Stimulated activated CD8-positive, alpha-beta memory T cell treated with anti-CD3 and anti-CD28 coated beads, Interleukin-7, amount 100 ng/mL, for 48 hours (primary cell): ENCODE measurements around the gene AKR1E2.
"Not testable (repeated sequence)": the region's sequence is repeated elsewhere in the genome, so short reads cannot be mapped to it uniquely, and the experiment has no call there.

Experiments
- DNase-seq, 2 donors: peaks; one replicate each; pipeline ENCODE4 v3.0.0-alpha.2; 2020; ENCODE audit warnings: low read depth in 1 of 2; ENCODE audit errors: extremely low read depth in 1 of 2

The AKR1E2 gene

DNA sequence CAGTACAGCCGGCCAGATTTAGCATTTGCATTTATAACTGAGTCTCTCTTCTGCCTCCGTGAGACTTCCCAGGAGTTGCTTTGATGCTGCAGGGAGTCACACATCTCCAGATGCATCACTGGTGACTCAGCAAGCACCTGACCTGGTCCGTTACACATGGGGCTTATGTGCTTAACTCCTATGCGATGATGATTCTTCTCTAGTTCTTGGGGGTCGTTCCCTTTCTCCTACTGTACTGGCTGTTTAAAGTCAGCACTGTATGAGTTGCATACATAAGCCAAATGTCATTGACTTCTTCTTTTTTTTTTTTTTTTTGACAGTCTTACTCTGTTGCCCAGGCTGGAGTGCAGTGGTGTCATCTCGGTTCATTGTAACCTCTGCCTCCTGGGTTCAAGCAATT, 13.0 kb upstream of the AKR1E2 start:
- DNase-seq = no peak

DNA sequence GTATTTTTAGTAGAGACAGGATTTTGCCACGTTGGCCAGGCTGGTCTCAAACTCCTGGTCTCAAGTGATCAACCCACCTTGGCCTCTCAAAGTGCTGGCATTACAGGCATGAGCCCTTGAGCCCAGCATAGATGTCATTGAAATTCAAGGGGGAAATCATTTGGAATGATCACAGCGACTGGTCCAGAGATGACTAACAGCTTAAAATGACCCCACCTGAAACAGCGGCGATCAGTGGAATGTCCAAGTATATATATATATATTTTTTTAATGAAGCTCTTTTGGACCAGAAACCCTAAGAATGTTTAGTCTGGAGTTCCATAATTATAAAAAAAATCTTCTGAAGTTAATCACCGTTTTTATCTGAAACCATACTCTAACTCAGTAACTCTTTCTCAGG, 12.5 kb upstream of the AKR1E2 start:
- no peak for DNase-seq

DNA sequence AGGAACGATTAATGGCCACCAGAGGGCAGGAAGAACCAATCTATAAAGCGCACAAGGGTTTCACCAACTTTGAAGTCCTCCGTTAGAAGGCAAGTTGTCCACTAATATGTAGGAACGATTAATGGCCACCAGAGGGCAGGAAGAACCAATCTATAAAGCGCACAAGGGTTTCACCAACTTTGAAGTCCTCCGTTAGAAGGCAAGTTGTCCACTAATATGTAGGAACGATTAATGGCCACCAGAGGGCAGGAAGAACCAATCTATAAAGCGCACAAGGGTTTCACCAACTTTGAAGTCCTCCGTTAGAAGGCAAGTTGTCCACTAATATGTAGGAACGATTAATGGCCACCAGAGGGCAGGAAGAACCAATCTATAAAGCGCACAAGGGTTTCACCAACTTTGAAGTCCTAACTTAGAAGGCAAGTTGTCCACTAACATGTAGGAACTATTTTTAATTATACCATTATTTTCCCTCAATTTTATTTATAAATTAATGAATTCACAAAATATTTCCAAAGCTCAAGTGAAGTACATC, 10.3 kb upstream of the AKR1E2 start:
- DNase-seq = not testable (repeated sequence)

DNA sequence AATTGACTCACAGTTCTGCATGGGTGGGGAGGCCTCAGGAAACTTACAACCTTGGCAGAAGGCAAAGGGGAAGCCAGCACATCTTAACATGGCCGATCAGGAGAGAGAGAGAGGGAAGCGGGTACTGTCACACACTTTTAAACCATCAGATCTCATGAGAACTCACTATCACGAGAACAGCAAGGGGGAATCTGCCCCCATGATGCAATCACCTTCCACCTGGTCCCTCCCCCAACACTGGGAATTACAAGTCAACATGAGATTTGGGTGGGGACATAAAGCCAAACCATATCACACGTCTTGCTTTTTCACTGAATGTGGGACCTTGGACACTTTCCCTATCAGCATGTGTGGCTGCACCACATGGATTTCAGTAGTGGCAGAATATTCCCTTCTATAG, 9.0 kb upstream of the AKR1E2 start:
- no peak for DNase-seq

DNA sequence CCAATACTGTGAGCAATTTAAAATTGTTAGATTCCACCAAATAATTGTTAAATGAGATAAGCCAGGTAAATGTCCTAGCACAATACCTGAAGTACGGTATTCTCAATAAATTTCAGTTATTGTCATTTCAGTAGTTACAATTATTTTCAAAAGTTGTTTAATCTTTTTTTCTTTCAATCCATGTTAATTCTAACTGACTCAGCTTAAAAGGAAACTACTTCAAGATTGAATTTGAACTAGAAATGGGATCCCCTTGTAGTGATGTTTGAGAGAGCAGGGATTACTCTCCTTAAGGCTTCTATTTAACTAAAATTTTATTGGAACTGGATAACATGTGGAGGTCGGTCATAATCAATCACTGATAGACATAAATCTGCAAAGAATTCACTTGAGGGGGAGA, 6.9 kb upstream of the AKR1E2 start:
- no peak for DNase-seq

DNA sequence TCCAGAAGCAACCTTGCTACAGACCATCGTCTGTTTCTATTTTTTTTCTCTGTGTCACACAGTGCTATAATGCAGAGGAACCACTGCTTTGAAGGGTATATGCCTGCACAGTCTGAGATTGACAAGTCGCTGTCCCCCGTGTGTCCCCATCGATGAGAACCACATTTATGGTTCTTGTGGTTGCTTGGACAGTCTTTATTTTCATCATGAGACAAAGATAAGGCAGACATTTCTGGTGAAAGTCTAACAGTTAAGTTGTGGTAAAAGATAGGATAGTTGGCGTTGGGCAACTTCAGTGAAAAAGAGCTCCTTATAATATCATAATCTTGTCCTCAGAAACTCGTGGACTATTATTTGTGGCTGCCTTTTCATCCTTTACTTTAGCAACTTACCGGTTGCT, 6.3 kb upstream of the AKR1E2 start:
- no peak for DNase-seq

DNA sequence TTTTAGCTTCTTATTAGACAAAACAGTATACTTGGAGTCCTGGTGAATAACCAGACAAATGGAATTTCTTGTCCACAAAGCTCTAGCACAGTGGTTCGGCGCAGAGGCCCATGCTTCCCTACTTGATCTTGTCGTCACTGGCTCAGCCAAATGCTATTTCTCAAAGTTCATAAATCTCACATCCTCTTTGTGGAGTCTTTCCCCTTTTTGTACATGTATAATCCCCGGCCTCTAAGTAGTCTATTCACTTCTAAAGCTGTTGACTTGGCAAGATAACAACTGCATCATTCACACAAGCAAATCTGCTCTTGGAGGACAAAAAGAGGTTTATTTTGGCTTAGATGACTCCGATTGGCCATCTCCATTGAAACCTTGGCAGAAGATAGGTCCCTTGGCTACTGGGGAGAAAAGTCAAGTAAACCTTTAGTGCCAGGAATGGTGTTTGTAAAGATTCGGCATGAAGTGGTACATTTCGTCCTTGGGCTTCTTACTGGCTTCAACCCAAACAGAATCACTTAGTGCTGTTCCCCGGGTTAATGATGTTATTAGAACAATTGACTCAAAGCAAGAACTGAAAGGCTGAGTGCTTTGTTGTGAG, 5.1 kb upstream of the AKR1E2 start:
- DNase-seq = no peak

DNA sequence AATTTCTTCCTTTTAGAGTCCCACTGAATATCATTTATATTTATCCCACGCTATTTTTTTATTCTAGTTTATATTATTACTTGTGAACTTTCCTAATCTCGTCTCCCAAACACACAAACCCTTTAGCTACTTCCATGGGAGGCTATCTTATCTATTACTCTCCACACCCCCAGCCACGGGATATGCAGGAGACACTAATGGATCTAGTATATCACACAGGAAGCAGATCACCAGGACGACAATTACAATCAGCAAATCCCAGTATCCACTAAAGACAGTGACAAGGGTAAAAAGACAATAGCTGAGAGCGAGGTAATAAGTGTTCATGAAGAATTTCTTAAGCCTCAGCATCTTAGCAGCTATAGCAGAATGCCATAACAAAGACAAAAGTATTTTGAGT, 3.8 kb upstream of the AKR1E2 start:
- DNase-seq = no peak

DNA sequence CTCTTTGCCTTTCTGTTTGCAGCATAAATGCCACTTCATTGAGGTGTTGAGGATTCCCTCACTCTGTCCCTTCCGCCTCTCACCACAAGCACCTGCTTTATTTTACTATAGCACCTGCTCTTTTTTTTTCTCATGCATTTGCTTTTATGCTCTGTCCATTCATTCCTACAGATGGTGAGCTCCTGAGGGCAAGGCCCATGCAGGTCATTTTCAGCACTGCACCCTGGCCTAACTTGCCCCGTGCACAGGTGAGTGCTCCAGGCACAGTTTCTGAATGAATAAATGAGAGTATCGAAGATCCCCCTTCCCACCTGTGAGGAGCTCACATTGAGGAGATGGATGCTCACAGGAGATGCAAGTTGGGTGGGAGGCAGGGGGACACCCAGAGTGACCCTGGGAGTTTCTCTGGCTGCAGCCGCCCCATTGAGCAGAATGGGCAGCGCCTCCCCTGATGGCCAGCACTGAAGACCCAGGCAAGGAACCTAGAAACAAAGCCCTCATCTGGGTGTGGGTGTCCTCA, 1.2 kb upstream of the AKR1E2 start:
- no peak for DNase-seq

DNA sequence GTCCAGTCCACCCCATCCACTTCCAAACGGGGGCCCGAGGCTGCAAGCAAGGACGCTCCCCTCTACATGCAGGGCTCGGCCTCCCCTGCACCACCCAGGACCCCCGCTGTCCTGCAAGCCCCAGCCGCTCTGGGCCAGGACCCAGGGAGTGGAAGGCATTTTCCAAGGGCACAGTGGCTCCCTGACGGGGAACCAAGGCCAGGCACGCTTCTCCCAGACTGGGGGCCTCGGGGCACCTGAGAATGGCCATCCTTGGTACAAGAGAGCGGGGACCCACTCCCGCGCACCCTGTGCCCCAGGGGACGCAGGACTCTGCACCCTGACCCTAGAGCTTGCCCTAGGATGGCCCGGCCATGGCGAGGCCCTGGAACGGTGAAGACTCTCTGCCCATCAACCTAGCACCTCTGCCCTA, 545 bp upstream of the AKR1E2 start:
- DNase-seq = no peak

DNA sequence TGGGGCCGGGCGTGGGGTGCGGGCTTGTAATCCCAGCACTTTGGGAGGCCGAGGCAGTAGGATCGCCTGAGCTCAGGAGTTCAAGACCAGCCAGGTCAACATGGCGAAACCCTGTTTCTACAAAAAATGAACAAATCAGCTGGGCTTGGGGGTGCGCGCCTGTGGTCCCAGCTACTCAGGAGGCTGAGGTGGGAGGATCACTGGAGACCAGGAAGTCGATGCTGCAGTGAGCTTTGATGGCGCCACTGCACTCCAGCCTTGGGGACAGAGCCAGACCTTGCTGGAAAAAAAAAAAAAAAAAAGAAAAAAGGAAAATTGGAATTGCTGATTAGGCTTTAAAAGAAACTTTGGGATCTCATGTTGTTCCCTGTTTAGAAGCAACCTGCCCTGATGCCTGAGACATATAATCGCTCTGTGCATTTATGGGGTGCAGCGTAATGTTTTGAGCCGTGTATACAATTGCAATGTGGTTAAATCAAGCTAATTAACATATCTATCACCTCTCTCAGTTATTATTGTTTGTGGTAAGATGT, 851 bp downstream of the AKR1E2 start:
- no peak for DNase-seq

DNA sequence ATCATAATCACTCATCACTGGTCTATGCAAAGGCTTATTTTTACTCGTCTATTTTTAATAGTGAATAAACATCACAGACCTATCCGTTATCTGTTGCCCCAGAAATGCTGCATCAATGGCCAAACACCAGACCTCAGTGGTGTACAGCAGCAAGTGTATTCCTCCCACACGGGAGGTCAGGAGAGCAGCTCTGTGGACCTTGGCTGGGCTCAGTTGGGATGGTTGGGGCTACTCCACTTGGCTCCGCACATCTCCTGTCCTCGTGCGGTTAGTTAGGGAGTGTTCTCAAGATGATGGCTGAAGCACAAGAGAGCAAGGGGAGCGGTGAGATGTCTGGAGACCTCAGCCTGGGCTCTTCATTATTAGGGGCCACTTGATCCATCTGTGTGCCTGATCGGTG, 2.0 kb downstream of the AKR1E2 start:
- DNase-seq = no peak

DNA sequence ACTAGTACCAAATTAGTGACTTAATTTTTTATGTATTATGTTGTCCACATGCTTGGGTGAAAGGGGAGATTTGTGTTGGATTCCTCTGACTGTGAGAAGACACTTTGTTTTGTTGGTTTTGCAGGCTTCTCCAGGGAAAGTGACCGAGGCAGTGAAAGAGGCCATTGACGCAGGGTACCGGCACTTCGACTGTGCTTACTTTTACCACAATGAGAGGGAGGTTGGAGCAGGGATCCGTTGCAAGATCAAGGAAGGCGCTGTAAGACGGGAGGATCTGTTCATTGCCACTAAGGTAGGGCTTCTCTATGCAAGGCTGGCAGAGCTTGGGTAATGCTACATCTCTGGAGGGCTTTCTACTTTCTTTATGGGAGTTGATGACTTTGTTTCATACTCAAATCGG, 4.5 kb downstream of the AKR1E2 start:
- no peak for DNase-seq

DNA sequence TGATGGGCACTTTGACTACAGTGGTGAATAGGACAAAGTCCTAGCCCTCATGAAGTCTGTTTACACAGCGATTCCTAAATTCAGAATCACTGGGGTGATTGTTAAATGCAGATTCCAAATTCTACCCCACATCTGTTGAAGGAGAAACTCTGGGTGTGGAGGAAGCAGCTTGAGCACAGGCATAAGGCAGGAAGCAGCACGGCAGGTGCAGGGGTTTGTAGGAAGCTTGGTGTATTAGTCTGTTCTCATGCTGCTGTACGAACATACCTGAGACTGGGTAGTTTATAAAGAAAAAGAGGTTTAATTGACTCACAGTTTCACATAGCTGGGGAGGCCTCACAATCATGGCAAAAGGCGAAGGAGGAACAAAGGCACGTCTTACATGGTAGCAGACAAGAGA, 5.1 kb downstream of the AKR1E2 start:
- no peak for DNase-seq

DNA sequence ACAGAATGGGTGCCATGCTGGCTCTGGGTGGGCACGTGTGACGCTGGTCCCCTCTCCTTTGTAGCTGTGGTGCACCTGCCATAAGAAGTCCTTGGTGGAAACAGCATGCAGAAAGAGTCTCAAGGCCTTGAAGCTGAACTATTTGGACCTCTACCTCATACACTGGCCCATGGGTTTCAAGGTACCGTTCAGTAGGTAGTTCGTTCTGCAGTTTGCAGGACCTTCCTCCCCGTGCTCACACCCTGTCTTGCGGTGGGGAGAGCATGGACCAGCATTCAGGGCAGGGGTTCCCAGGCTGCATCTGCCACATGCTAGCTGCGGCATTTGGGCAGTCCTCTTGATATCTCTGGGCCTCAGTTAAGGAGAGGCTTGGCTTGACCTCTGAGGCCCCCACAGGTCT, 7.3 kb downstream of the AKR1E2 start:
- no peak for DNase-seq

DNA sequence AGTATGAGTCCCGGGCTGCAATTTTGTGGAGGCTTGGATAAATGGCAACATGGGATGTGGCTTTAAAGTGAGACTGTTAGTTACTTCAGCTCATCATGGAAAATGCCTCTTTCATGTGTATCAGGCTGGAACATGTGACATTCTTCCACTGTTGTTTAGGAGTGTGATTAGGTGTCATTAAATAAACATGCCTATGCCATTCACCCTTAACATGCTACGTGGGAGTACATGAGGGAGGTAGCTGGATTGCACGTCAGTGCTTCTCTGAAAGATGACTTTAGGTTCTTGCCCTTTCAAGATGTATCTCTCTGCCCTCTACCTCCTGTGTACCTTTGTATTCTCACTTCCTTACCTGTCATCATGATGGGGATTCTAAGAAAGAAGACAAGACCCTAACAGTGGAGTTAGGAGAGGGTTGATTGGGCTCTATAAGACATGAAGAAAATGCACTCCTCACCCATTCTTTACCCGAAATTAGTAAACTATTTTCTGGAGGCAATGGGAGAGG, 8.9 kb downstream of the AKR1E2 start:
- no peak for DNase-seq

DNA sequence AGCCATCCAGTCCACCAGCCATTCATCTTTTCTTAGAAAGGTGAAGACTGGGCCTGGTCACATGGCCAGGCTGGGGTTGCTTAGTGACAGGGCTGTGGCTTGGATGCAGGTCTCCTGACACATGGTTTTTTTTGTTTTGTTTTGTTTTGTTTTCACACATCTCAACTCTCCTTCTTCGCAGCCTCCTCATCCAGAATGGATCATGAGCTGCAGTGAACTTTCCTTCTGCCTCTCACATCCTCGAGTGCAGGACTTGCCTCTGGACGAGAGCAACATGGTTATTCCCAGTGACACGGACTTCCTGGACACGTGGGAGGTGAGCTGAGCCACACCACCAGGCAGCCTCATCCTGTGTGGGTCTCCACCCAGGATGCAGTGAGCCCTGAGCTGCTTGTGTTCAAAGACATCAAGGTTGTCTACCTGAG, 9.5 kb downstream of the AKR1E2 start:
- DNase-seq = no peak

DNA sequence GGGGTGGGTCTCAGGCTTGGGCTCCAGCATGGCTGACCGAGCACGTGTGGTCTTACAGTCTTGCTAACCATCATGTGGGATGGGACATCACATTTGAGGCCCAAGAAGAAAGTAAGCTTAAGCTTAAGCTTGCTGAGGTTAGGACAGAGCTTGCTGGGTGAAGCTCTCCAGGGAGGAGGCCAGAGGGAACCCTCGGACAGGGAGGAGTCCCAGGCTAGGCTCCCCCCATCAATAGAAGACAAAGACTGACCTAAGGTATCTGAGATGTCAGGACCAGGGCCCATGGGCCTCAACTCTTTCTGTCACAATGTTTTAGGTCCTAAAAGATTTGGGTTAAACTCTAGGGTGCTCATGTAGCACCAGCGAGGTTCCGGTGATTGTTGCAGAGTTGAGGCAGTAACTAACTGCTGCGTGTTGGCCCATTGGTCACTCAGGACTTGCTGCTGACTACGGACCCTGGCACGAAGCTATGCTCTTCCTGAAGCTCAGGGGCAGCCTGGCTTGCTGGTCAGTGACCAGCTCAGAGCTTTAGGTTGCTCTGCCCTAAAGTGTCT, 10.5 kb downstream of the AKR1E2 start:
- no peak for DNase-seq

DNA sequence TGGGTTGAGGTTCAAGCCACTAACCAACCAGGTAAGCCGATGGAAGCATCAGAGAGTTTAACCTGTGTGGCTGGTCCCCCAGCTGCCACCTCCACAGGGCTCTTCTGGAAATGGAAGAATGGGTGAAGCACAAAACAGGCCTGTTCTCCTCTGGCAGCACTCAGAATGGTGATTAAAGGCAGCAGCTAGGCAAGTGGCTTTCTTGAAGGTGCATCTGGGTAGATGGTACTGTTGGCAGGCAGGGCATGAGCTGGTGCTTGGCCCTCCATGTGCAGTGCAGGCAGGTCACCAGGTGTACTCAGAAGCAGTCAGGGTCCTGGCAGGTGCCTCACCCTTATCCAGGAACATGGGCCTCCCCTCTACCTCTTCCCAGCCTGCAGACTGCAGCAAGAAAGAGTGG, 11.5 kb downstream of the AKR1E2 start:
- DNase-seq = no peak

DNA sequence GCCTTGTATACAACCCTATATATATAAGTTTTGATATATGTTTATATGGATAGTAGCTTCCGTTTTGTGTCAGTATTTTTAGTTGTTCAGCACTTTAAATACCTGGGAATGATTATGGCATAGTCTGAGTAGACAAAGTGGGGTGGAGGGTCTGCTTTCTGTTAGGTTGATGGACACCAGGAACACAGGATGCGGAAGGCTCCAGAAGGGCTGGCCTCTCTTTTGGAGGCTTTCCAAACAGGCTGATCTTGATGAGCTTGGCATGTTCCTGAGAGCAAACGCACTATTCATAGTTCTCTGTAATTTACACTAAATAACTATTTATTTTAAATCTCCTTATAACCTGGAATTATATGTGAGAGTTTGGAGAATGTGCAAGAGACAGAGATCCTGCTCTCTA, 12.7 kb downstream of the AKR1E2 start:
- no peak for DNase-seq

DNA sequence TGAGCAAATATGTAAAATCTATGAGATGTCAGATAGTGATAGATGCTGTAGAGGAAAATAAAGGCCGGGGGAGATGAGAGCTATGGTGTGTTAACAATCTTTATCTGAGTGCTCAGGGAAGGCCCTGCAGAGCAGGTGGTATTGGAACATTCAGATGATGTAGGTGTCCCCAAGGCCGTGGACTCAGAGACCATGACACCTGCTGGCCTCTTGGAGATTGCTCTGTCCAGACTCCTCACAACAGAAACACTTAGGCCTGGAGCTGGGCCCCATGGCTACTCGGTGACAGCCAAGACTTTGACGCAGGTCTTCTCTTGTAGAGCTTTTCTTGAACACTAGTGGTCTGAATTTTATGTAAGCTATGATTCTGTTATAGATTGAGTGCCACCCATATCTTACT, 13.3 kb downstream of the AKR1E2 start:
- no peak for DNase-seq

DNA sequence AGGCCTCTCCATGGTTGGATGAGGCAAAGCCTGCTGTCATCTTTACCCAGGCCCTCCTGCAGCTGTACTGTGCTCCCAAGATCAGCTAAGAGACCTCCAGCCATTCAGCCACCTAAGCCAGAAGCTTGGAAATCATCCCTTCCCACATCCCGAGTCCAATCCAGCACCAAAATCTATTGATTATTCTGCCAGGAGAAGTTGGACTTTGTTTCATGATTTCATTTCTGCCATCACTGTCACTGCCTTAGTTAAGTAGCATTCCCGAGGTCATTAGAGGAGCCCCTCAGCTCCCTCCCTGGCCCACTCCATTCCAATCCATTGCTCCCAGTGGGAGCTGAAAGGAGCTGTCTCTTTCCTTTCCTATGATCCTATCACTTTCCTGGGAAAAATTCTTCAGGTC, 14.1 kb downstream of the AKR1E2 start:
- DNase-seq = no peak
